ENCODE data around the gene REXO1.
"Not testable (repeated sequence)": the region's sequence is repeated elsewhere in the genome, so short reads cannot be mapped to it uniquely, and the experiment has no call there.

REXO1 gene, protein sequence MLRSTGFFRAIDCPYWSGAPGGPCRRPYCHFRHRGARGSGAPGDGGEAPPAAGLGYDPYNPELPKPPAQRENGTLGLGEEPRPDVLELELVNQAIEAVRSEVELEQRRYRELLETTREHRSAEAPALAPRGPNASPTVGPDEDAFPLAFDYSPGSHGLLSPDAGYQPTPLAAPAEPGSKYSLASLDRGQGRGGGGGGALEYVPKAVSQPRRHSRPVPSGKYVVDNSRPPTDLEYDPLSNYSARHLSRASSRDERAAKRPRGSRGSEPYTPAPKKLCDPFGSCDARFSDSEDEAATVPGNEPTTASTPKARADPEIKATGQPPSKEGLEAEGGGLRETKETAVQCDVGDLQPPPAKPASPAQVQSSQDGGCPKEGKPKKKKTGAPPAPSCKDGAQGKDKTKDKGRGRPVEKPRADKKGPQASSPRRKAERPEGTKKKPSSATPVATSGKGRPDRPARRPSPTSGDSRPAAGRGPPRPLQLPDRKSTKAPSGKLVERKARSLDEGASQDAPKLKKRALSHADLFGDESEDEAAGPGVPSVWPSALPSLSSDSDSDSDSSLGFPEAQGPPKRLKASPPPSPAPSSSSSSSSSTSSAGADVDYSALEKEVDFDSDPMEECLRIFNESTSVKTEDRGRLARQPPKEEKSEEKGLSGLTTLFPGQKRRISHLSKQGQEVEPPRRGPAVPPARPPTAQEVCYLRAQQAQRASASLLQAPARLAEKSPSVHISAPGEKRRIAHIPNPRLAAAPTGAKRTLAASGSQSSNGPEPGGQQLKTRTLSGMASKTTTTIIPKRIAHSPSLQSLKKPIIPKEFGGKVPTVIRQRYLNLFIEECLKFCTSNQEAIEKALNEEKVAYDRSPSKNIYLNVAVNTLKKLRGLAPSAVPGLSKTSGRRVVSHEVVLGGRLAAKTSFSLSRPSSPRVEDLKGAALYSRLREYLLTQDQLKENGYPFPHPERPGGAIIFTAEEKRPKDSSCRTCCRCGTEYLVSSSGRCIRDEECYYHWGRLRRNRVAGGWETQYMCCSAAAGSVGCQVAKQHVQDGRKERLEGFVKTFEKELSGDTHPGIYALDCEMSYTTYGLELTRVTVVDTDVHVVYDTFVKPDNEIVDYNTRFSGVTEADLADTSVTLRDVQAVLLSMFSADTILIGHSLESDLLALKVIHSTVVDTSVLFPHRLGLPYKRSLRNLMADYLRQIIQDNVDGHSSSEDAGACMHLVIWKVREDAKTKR

DNA sequence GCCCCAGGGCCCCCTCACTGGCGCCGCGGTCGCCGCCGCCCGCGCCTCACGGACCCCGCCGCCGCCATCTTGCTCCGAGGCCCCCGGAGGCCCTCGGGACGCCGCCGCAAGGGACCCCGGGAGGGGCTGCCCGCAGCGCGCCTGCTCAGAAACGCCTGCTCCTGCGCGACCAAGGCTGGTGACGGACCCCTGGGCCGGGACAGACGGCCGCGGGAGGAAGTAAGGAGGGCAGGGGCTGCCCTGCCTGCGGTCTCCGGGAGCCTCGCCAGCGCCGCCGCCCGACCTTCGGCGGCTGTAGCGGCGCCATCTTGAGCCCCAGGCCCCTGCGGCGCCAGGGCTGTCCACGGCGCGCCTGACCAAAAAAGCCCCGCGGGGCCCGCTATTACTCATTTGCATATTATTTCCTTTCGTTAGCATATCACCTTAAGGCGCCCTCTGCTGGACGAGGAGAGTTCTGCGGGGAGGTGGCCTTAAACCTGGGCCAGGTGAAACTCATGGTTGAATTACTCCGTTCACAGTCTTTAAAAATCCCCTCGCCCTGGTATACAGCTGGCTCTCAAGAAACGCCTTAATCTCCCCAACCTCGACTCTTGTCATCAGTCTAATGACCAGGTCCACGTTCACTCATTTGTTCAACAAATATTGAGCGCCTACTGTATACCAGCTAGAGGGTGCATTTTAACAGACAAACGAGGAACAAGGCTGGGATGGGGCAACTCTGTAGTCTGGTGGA is at the start of gene REXO1:
REXO1 (minus strand) TSS at position 85 of the 733 bp plus-strand sequence. CDS start 125 bp downstream, outside the sequence.
- DNase-seq, result peak; percentile 98

DNA sequence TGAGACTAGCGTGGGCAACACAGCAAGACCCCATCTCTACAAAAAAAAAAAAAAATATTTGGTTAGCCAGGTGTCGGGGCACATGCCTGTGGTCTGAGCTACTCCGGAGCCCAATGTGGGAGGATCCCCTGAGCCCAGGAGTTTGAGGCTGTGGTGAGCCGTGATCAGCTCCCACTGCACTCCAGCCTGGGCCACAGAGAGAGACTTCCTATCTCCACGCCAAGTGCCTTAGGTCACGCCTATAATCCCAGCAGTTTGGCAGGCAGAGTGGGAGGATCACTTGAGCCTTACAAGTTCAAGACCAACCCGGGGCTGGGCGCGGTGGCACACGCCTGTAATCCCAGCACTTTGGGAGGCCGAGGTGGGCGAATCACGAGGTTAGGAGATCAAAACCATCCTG is 48.2 kb upstream of the REXO1 start:
- DNase-seq, result no peak

DNA sequence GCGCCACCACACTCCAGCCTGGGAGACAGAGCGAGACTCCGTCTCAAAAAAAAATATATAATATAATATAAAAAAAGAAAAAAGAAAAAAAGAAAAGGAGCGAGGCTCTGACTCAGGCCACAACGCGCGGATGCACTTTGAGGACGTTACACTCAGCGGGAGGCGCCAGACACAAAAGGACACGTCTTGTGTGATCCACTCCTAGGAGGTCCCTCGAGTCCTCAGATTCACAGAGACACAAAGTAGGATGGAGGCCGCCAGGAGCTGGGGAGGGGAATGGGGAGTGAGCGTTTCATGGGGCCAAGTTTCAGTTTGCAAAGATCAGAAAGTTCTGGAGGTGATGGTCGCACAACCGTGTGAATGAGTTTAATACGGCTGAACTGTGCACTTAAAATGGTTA is 45.5 kb upstream of the REXO1 start:
- DNase-seq, result no peak

DNA sequence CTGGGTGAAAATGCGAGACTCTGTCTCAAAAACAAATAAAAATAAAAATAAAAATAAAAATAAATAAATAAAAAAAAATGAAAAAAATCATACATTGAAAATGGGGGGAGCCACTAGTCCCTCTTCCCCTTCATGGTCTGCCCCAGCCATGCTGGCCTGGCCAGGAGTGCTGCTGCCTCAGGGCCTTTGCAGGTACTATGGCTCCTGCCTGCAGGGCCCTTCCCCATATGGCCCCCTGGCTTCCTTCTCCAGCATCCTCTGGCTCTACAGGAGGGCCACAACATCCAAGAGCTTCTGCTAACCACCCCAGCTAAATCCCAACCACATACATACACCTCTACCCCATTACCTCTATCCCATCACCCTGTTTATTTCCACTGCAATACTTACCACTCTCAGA is 41.6 kb upstream of the REXO1 start:
- no peak for DNase-seq

DNA sequence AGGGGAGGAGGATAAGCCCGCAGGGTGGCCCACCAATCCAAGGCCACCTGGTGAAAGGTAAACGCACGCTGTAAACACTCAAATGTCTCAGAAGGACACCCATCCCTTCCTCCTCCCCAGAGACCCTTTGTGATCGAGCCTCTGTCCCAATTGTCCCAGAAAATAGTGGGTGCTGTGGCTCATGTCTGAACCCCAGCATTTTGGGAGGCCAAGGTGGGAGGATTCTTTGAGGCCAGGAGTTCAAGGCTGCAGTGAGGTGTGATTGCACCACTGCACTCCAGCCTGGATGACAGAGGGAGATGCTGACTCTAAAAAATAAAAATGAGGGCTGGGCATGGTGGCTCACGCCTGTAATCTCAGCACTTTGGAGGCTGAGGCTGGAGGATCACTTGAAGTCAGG is 40.1 kb upstream of the REXO1 start:
- DNase-seq, result no peak

DNA sequence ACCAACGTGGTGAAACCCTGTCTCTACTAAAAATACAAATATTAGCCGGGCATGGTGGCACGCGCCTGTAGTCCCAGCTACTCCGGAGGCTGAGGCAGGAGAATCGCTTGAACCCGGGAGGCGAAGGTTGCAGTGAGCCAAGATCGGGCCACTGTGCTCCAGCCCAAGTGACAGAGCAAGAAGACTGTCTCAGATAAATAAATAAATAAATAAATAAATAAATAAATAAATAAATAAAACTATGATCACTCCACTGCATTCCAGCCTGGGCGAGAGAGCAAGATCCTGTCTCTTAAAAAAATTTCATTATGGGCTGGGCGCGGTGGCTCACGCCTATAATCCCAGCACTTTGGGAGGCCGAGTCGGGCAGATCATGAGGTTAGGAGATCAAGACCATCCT is 38.1 kb upstream of the REXO1 start:
- not testable (repeated sequence) for DNase-seq

DNA sequence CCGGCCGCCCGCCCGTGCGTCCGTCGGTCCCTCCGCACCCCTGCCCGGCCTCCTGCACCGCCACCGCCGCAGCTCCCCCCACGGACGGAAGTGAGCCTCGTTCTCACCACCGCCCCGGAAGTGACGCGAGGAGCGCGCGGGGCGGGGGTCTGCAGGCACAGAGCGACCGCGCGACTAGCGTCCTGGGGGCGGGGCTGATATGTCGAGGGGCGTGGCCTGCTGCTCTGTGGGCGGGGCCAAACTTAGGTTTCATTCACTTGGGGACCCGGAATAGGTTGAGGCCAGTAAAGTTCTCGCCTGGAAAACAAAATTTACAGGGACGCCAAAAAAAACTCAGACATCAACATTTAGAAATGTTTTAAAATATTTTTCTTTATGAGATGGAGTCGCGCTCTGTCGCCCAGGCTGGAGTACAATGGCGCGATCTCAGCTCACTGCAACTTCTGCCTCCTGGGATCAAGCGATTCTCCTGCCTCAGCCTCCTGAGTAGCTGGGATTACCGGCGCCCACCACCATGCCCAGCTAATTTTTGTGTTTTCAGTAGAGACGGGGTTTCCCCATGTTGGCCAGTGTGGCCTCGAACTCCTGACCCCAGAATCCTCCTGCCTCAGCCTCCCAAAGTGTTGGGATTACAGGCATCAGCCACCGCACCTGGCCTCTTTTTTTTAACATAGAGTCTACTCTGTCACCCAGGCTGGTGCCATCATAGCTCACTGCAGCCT is 37.3 kb upstream of the REXO1 start, which contains the start of gene ABHD17A:
ABHD17A (minus strand) TSS at position 99 of the 722 bp plus-strand sequence. CDS start 3,930 bp downstream, outside the sequence.
- peak; percentile 97 for DNase-seq

DNA sequence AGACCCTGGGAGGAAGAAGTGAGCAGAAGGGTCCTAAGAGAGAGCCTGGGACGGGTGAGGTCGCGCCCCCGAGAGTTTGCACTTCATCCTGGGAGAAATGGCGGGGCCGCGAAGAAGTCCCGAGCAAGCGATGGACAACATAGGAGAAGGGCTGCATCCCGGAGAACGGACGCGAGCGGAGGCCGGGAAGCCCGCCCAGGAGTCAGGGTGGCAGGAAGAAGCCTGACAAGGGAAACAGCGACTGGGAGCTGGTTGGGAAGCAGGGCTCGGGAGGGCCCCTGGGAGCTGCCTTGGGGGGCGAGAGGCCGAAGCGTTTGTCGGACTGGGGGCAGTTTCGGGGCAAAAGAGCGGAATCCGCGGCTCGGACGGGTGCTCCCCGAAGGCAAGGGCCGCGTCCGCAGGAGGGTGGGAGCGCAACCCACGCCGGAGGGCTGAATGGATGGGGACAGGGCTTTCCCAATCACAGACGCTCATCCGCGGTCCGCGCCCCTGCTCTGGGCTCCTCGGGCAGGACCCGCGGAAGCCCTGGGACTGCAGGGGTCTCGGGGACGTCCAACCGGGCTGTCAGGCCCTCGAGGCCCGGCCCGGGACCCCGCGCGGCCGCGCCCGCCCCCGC is 36.5 kb upstream of the REXO1 start:
- no peak for DNase-seq

DNA sequence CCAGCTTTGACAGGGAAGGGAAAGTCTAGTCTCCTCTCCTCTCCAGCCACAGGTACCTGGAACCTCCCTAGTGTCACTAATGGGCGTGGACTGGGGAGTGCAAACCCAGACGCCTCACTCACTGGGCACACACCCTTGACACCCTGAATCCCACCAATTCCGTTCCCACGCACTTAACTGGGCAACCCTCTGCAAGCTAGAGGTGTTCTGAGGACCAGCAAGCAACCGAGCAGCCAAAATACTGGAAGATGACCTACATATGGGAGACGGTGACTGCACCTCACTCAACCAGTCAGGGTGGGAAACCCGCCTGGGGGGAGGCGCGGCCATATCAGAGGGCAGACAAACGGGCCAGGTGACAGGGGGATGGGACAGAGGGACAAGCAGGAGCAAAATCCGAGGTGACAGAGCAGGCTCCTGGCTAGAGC is 36.0 kb upstream of the REXO1 start:
- DNase-seq, result no peak

DNA sequence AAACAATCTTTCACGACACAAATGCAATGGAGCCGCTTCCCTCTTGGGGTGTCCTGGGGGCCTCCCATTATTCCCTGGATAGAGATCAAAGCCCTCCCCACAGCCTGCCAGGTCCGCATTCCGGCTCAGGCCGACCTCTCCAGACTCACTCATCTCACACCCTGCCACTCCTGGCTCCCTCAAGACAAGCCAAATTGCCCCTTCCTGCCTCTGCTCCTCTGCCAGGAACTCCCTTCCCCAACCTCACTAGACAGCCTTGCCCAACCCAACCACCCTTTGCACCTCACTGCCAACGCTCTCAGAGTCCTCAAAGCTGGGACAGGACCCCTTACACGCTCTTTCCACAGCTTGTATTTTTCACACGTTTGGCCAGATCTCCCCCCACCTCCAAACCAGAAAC is 35.5 kb upstream of the REXO1 start:
- no peak for DNase-seq

DNA sequence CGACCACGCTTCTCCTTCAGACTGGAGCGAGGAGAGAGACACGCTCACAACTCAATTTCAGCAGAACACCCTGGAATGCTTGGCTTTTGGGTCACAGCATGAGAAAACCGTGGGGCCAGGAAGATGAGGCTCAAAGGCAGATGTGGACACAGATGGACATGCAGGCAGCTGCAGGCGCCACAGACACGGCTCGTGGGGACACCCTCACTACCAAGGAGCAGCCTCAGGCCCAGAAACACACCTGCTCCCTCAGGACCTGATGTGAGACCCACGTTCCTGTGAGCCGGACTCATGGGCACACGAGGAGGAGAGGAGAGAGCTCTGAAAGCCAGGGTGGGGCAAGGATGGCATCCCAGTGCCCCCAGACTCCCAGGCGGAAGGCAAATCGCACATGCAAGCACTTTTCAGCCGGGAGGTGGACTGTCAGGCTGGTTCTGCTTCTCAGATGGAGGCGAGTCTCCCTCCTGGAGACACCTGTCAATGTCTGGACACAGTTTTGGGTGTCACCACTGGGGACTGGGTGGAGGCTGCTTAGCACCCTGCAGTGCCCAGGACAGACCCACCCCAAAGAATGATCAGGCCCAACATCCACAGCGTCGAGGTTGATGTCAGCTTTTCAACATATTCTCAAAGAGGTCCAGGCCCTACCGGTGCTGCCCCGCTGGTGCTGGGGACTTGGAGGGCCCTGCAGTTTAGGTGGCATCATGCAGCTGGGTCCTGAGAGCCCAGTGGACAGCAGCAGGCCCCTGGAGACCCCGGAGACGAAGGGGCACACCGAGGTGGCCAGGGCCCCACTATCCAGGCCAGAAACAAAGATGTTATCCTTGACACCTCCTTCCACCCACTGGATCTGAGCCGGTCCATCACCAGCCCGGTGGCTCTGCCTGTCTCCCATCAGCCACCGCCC is 34.8 kb upstream of the REXO1 start:
- no peak for DNase-seq

DNA sequence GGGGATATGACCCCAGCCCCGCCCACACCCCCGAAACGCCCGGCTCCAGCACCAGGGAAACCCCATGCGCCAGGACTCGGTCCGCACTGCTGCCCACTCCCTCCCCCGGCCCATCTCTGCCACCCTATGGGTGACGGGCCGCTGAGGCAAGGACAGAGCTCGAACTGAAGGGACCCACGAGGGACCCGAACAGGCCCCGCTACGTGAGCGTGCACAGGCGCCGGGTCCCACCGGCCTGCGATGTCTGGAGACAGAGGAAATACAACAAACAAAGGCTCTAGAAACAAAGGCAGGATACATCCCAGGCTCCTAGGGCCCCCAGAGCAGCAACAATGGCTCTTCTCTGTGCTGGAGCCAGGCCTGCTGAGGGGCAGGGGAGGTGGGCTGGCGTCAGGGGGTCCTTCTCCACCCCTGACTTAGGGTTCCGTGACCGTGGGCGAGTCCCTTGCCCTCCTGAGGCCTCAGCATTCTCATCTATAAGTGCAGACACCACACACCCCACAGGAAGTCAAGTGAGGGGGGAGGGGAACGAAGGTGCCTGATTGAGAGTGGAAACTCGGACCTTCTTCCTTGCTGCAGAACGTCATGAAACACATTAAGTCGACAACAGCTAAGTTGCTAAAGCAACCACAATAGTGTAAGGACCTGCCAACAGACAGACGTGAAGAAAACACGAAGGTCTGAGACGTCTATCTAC is 34.0 kb upstream of the REXO1 start:
- peak; percentile 70 for DNase-seq

DNA sequence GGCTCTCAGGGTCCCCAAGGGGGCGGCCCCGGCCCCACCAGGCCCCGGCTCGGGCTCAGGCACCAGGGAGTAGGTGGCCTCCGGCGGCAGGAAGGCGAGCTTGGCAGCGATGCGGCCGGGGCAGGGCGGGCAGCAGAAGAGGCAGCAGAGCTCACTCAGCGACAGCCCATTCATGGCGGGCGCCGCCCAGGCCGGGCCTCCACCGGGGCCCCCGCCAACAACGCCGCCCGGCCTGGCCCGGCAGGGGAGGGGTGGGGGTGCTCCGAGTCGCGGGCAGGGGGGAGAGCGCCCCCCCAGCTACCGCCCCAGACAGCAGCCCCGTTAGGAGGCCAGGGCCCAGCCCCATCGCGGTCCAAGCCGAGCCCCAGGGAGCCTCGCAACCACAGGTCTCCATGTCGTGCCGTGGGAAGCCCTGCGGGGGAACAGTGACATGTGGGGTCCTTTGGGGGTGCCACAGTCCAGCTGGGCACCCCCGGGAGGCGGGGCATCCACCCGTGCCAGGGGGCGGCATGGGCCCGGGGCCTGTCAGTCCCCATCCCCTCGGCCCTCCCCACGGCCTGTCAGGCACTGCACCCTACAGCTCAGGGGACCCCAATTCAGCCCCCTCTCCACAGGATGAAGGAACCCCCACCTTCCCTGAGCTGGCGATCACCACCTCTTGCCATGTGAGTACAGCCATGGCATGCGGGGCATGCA is 33.3 kb upstream of the REXO1 start:
- DNase-seq, result not testable (repeated sequence)

DNA sequence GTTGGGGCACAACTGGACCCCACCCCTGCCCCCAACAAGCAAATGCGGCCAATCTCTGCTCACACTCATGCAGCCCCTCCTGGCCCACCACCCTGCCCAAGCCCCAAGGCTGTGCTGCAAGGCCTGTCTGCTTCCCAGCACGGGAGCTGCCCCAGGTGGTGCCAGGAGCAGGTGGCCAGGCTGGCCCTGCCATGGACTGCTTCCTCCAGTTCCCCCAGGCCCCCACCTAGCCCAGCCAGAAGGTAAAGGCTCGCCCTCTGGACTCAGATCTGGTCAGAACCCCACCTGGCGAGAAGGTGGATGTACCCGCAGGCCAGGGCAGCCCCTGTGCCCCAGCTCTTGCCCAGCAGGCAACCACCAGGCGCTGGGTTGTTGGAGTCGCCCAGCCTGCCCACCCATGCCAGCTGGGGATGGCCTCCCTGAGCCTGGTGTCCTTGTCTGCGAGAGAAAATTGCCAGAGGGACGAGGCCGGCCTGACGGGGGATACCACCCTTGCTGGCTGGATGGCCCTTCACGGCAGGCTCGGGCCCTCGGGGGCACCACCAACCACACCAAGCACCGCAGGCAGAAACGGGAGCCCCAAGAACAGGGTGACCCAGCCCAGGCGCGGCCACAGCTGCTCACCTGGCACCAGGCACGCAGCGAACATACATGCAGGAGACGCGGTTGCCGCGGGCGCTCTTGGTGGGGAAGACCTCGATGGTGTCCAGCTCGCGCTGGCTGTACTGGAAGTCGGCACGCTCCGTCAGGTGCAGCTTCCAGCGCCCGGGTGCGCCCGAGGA is 32.5 kb upstream of the REXO1 start:
- DNase-seq, result no peak

DNA sequence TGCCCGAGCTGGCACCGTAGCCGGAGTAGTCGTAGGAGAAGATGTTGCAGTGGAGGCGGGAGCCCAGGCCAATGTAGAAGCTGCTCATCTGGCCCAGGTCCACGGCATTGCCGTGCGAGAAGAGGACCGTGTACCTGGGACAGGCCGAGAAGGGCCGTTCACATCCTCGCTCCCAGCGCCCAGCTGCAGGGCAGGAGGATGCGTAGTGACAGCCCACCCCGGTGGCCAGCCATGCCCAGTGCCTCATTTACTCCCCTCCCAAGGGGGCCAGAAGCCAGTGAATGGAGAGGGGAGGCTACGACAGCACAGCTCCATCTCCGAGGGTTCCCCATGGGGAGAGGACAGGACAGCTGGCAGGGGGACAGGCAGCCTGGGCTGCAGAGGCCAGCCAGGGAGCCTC is 31.7 kb upstream of the REXO1 start:
- DNase-seq, result not testable (repeated sequence)

DNA sequence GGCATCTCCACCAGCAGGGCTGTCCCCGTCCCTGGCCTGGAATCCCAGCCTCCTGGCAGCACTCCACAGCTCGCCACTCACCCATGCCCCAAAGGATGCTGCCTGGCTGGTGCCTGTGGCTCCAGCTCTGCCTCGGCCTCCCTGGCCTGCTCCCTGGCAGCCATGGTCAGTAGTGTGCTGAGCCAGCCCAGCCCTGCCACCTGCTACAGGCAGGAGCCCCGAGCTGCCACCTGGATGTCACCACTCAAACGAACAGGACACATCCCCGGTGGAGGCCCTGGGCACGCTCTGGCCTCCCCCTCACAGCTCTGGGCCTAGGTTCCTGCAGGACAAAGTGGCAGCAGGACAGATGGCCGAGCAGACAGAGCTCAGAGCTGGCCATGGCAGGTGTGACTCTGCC is 30.3 kb upstream of the REXO1 start:
- DNase-seq, result not testable (repeated sequence)

DNA sequence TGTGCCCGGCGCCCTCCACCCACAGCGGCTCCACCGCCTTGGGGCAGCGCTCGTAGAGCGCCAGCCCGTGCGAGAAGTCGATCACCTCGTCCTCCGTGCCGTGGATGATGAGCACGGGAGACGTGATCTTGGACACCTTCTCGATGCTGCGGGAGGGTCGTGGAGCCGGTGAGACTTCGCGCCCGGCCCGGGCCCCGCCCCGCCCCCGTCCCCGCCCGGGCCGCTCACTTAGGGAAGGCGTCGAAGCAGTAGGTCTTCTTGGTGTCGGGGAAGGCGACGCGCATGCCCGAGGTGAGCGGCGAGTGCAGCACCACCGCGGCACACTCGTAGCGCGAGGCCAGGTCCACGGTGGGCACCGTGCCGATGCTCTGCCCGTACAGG is 29.0 kb upstream of the REXO1 start:
- DNase-seq, result not testable (repeated sequence)

Data from activated CD4-positive, alpha-beta T cell treated with anti-CD3 and anti-CD28 coated beads for 48 hours (primary cell).